Fibroblast of mammary gland (primary cell): Measurements from ENCODE around the gene AGMO.
"Not testable (repeated sequence)": the region's sequence is repeated elsewhere in the genome, so short reads cannot be mapped to it uniquely, and the experiment has no call there.

Experiments
- DNase-seq: peaks from one replicate; pipeline ENCODE4 v3.0.0-alpha.2; 2010; ENCODE audit warnings: low read depth
- H3K4me3 ChIP-seq: 2 replicates; pipeline ENCODE4 v1.5.1; 2011; ENCODE audit warnings: low read depth, mild to moderate bottlenecking, low read length, moderate library complexity; ENCODE audit not compliant: control insufficient read depth
- CTCF ChIP-seq: conservative IDR thresholded peaks from 2 replicates; pipeline ENCODE4 v1.5.1; 2011; ENCODE audit warnings: low read depth, low read length, inconsistent platforms; ENCODE audit not compliant: control insufficient read depth, insufficient read depth

Gene AGMO

GRCh38 chr7:15314922-15315321 is 246.9 kb downstream of the AGMO start:
- no peak for TF ChIP-seq CTCF
- H3K4me3 ChIP-seq: no peak overlapping the region
- DNase-seq: no peak

GRCh38 chr7:15313361-15313760 is 248.5 kb downstream of the AGMO start:
- H3K4me3 ChIP-seq: no peak overlapping the region
- DNase-seq: no peak
- no peak for TF ChIP-seq CTCF

DNA sequence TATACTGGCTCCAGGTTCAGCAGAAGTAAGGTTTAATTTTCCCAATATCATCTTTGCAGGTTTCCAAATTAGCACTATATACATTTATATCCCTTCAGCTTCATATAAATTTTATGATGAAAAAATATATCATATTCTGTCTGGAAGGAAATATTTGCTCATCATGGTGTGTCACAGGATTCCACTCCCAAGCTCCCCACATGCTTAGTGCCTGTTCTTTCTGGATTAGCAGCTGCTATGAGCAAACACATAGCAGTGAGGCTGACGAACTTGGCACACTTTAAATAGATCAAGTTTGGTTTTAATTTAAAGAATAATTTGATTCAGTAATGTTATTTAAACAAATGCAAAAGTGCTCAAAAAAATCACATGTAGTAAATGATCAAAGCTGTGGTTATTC is 251.9 kb downstream of the AGMO start:
- no peak overlapping the region for H3K4me3 ChIP-seq
- TF ChIP-seq CTCF: no peak
- DNase-seq: peak; percentile 62

DNA sequence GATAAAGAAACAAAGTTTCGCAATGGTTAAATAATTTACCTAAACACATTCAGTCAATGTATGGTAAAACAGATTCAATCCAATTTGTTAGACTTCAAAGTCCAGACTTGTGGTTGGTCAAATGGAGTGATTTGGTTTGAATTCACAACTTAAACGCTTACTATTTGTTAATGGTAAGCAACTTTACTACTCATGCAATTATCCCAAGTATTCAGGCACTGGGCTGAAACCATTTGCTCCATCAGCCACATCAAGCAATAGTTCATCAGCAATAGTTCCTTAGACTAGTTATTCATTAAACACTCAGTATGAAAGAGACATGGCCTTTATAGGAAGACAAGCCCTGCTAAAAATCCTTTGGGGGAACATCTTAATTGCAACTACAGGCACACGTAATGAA is 253.0 kb downstream of the AGMO start:
- TF ChIP-seq CTCF: no peak
- no peak overlapping the region for H3K4me3 ChIP-seq
- no peak for DNase-seq

- no peak overlapping the region for H3K4me3 ChIP-seq
- TF ChIP-seq CTCF: no peak
- peak; percentile 11 for DNase-seq
Observed at GRCh38 chr7:15306296-15306695, 255.5 kb downstream of the AGMO start.

- peak; percentile 90 for TF ChIP-seq CTCF
- DNase-seq: peak; percentile 62
Observed at GRCh38 chr7:15305002-15305600, 256.7 kb downstream of the AGMO start.

DNA sequence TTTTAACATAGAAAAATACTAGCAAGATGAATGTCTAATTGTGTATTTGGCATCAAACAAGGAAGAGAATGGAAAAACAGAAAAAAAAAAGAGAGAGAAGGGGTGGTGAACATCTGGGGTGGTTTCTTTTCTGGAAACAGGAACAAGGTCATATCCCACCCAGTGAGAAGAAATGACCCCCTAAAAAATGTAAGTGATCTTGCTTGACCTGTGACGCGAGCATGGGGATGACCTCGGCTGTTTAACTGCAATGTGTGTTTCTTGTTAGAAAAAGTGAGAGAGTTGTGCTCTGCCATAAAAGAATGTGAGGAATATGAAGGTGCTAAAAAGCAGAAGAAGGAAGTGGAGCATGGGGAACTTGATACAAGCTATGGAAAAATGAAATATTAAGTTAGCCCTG is 258.5 kb downstream of the AGMO start:
- no peak for DNase-seq
- no peak overlapping the region for H3K4me3 ChIP-seq
- TF ChIP-seq CTCF: no peak

More at GRCh38 chr7:15305002-15305600, 256.7 kb downstream of the AGMO start:
- no peak overlapping the region for H3K4me3 ChIP-seq

GRCh38 chr7:15300986-15301385 is 260.8 kb downstream of the AGMO start:
- H3K4me3 ChIP-seq, DNase-seq: not testable (repeated sequence)
